A549 (cell line): Measurements from ENCODE around the gene PKDREJ.

Experiments used
- CEBPB ChIP-seq, 2 experiments: fragments of >200 bp in 1 of 2; sonication (Bioruptor Twin) in 1 of 2; formaldehyde crosslinking in 1 of 2; IDR thresholded peaks; 2 replicates each; pipeline ENCODE4 v1.6.1; 2012 to 2016
- CHD4 ChIP-seq: fragments of 200-600 bp; sonication (generic); IDR thresholded peaks from 2 replicates; pipeline ENCODE4 v1.6.1; 2016; ENCODE audit warnings: antibody characterized with exemption, mild to moderate bottlenecking, borderline replicate concordance
- CTCF ChIP-seq: fragments of >200 bp; sonication (Bioruptor Twin); formaldehyde crosslinking; IDR thresholded peaks from 3 replicates; pipeline ENCODE4 v1.5.1; 2016
- FOSB ChIP-seq: fragments of 250-450 bp; sonication (Bioruptor Pico); IDR thresholded peaks from 2 replicates; pipeline ENCODE4 v1.5.0; 2020; ENCODE audit warnings: mild to moderate bottlenecking, moderate library complexity
- HDAC2 ChIP-seq: fragments of 200-600 bp; sonication (generic); IDR thresholded peaks from 2 replicates; pipeline ENCODE4 v1.6.1; 2016
- KDM1A ChIP-seq: fragments of 200-600 bp; sonication (generic); IDR thresholded peaks from 2 replicates; pipeline ENCODE4 v1.6.1; 2016; ENCODE audit warnings: low read depth, mild to moderate bottlenecking
- MYC ChIP-seq: IDR thresholded peaks from 2 replicates; pipeline ENCODE4 v1.6.1; 2012; ENCODE audit warnings: mild to moderate bottlenecking, inconsistent platforms, low read length, improper control_type of control experiment, borderline replicate concordance
- NFE2L2 ChIP-seq: fragments of 150-350 bp; conservative IDR thresholded peaks from 2 replicates; pipeline ENCODE4 v1.6.1; 2014; ENCODE audit warnings: low read length
- PHF8 ChIP-seq: fragments of 200-600 bp; sonication (generic); IDR thresholded peaks from 2 replicates; pipeline ENCODE4 v1.6.1; 2016; ENCODE audit warnings: low read depth, mild to moderate bottlenecking, antibody characterized with exemption, moderate library complexity, borderline replicate concordance
- POLR2A ChIP-seq: IDR thresholded peaks from 2 replicates; pipeline ENCODE4 v1.6.1; 2012; ENCODE audit warnings: mild to moderate bottlenecking, low read length
- USF2 ChIP-seq: fragments of 450-650 bp; IDR thresholded peaks from 2 replicates; pipeline ENCODE4 v1.6.1; 2014; ENCODE audit warnings: antibody characterized with exemption
- ZFP36 ChIP-seq: fragments of 450-650 bp; IDR thresholded peaks from 2 replicates; pipeline ENCODE4 v1.6.1; 2014; ENCODE audit warnings: borderline replicate concordance; ENCODE audit not compliant: partially characterized antibody

DNA sequence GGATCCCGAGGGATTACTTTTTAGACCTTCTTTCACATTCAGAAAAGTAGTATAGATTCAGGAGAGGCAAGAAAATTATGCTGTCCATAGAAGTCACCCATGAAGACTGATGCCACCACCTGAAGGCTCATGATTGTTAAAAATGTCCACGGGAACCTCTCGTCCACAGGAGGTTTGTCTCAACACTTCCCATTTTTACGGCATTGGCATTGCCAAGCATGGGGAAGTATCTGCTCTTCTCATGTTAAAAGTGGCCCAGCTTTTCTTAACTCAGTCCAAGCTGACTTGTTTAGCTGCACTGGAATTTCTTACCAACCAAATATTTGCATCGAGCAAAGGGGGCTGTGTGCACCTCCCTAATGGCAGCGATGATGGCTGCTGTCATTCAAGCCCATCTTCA lies 22.6 kb downstream of the PKDREJ start:
- no peak for TF ChIP-seq PHF8
- TF ChIP-seq CEBPB (IDR thresholded peaks at IDR 0.05): no peak
- no peak for TF ChIP-seq POLR2A
- no peak for TF ChIP-seq CTCF
- TF ChIP-seq FOSB (CRISPR knock-in tag): no peak
- TF ChIP-seq MYC: no peak
- TF ChIP-seq HDAC2: no peak
- TF ChIP-seq CHD4: no peak
- TF ChIP-seq NFE2L2: no peak
- no peak for TF ChIP-seq USF2
- TF ChIP-seq ZFP36: no peak
- no peak for TF ChIP-seq KDM1A
